Esophagus muscularis mucosa (tissue), 4 donors: Measurements from ENCODE around the gene TMEM131.

Experiments used
- EP300 ChIP-seq: sonication (generic); formaldehyde crosslinking; IDR thresholded peaks from one replicate; pipeline ENCODE4 v1.6.1; 2017; ENCODE audit warnings: antibody characterized with exemption
- POLR2A ChIP-seq: fragments of 450-650 bp; IDR thresholded peaks from one replicate; pipeline ENCODE4 v1.6.1; 2017; ENCODE audit warnings: antibody characterized with exemption, moderate library complexity, mild to moderate bottlenecking, low read depth
- POLR2AphosphoS5 ChIP-seq, 2 donors: sonication (generic); formaldehyde crosslinking; IDR thresholded peaks; one replicate each; pipeline ENCODE4 v1.6.1; 2017; ENCODE audit warnings: antibody characterized with exemption in 2 of 2
- TF ChIP-seq, protein P1 (sequence below), 3 experiments: fragments of 200-600 bp in 2 of 3; fragments of 450-650 bp in 1 of 3; sonication (generic) in 2 of 3; IDR thresholded peaks; one replicate each; pipeline ENCODE4 v1.5.1; 2017 to 2019; ENCODE audit warnings: antibody characterized with exemption in 3 of 3, mild to moderate bottlenecking in 2 of 3, moderate library complexity in 1 of 3

DNA sequence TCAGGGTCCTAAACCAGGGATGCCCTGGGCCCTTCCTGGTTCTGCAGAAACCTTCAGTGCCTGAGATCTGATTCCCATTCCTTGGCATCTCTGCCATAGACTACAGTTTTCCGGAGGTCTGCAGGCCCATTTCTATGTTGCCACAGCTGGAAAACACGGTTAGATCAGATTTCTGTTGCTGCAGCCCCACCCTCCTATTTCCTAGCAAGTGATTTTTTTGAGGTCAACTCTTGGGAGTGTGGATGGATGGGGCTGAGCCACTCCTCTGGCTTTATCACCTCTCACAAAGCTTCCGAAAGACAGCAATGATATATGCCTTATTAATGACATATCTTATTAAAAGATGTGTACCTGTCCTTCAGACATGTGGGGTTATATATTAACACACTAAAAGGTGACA lies 226.0 kb downstream of the TMEM131 start:
- TF ChIP-seq, protein P1, sequence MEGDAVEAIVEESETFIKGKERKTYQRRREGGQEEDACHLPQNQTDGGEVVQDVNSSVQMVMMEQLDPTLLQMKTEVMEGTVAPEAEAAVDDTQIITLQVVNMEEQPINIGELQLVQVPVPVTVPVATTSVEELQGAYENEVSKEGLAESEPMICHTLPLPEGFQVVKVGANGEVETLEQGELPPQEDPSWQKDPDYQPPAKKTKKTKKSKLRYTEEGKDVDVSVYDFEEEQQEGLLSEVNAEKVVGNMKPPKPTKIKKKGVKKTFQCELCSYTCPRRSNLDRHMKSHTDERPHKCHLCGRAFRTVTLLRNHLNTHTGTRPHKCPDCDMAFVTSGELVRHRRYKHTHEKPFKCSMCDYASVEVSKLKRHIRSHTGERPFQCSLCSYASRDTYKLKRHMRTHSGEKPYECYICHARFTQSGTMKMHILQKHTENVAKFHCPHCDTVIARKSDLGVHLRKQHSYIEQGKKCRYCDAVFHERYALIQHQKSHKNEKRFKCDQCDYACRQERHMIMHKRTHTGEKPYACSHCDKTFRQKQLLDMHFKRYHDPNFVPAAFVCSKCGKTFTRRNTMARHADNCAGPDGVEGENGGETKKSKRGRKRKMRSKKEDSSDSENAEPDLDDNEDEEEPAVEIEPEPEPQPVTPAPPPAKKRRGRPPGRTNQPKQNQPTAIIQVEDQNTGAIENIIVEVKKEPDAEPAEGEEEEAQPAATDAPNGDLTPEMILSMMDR (IDR thresholded peaks at IDR 0.05): no peak
- TF ChIP-seq EP300 (no peak), POLR2AphosphoS5 (IDR thresholded peaks at IDR 0.05) (no peak), POLR2A (no peak)
